ENCODE data around the gene BICDL1. TPM values are rescaled to one million over a fixed set of nuclear protein-coding genes. Genes with fewer than 3 reads are reported as not detected.

Gene BICDL1
- total RNA-seq, 4 donors from 2014 or later = 9.1 to 17.3 (median 12.0) TPM

DNA sequence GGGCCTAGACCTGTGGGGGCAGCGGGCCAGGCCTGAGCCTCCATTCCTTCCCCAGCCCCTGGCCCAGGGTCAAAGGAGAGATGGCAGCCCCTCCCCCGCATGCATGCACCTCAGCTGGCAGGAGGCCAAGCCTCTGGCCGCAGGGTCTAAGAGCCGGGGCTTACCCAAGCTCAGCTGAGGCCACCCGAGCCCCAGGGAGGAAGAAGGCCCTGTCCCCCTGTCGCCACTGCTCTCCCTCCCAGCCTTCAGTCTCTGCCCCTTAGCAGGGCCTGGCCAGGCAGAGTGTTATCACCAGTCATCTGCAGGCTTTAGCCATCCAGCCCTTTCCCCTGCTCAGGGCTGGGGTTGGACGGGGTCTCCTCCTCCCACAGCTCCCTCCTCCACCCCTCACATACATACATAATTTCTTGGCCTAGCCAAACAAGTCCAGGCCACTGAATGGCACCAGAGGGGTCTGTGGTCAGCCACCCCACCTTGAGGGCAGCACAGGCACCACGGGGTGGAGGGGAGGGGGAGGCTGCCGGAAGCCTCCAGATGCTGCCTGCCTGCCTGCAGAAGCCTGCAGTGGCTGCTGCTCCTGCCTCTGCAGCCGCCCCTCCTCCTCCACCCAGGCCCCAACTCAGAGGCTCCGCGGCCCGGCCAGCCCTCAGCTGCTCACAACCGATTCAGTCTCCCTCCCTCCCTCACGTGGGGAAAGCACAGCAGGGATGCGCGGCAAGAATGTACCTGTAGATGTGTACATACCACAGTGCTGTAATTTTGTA, 104.7 kb downstream of the BICDL1 start:
- Histone ChIP-seq H3K9me3 (no peaks in the 10 kb centered on the region), H3K27me3 (no peaks in the 10 kb centered on the region), H3K36me3 (peaks cover 0 to 57% (median 0%) of the 10 kb centered on the region in 3 donors), H3K4me1 (no peaks in the 10 kb centered on the region), H3K4me3 (no peak overlapping the region), H3K27ac (no peak overlapping the region)
- TF ChIP-seq POLR2A (IDR thresholded peaks at IDR 0.05) = no peak
- TF ChIP-seq, protein P1, sequence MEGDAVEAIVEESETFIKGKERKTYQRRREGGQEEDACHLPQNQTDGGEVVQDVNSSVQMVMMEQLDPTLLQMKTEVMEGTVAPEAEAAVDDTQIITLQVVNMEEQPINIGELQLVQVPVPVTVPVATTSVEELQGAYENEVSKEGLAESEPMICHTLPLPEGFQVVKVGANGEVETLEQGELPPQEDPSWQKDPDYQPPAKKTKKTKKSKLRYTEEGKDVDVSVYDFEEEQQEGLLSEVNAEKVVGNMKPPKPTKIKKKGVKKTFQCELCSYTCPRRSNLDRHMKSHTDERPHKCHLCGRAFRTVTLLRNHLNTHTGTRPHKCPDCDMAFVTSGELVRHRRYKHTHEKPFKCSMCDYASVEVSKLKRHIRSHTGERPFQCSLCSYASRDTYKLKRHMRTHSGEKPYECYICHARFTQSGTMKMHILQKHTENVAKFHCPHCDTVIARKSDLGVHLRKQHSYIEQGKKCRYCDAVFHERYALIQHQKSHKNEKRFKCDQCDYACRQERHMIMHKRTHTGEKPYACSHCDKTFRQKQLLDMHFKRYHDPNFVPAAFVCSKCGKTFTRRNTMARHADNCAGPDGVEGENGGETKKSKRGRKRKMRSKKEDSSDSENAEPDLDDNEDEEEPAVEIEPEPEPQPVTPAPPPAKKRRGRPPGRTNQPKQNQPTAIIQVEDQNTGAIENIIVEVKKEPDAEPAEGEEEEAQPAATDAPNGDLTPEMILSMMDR (IDR thresholded peaks at IDR 0.05) = no peak
- DNase-seq = peak in 1 of 3 donors; percentile 44

DNA sequence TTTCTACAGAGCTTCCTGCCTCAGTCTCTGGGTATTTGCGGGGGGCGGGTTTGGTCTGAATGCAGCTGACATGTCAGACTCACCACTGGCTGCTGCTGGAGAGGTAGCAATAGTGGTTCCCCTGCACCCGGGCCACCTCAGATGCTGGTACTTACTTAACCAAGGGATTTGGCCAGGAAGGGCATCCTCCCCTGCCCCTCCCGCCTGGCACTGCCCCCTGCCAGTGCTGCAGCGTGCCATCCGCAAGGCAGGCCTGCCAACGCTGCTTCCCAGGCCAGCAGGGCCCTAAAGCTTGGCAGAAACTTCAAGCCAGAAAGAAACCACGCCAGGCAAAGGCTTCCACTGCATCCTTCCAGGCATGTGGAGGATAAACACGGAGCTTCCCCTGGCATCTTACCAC, 105.4 kb downstream of the BICDL1 start:
- TF ChIP-seq POLR2A (IDR thresholded peaks at IDR 0.05) = no peak
- TF ChIP-seq, protein P1 (IDR thresholded peaks at IDR 0.05) = no peak
- no peak for DNase-seq

DNA sequence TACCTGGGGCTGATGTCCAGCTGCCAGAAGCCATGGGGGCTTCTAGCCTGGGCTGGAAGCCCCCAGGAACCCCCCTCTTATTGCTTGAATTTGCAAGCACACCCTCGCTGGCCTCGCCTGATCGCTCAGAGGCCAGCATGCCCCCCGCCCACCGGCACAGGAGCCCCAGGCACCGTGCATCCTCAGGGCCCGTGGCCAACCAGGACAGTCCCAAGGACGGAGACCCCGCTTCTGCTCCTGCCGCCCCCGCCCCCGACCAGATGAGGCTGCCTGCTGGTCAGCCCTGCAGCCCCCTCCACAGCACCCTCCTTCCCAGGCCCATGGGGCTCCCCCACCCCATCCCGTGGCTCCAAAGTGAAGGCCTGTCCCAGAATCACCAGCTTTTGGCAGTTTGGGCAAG, 106.3 kb downstream of the BICDL1 start:
- no peak overlapping the region for H3K4me3 ChIP-seq
- DNase-seq = peak in 1 of 3 donors; percentile 22
- H3K9me3 ChIP-seq = no peaks in the 10 kb centered on the region
- H3K36me3 ChIP-seq = peaks cover 0 to 69% (median 0%) of the 10 kb centered on the region in 3 donors
- TF ChIP-seq POLR2A (IDR thresholded peaks at IDR 0.05) = no peak
- TF ChIP-seq, protein P1 (IDR thresholded peaks at IDR 0.05) = no peak
- H3K27me3 ChIP-seq = no peaks in the 10 kb centered on the region
- H3K27ac ChIP-seq = no peak overlapping the region
- H3K4me1 ChIP-seq = no peaks in the 10 kb centered on the region

More for the DNA sequence above, 105.4 kb downstream of the BICDL1 start:
- no peak overlapping the region for H3K4me3 ChIP-seq
- no peak overlapping the region for H3K27ac ChIP-seq
- peaks cover 0 to 64% (median 0%) of the 10 kb centered on the region in 3 donors for H3K36me3 ChIP-seq
- no peaks in the 10 kb centered on the region for H3K9me3 ChIP-seq
- no peaks in the 10 kb centered on the region for H3K4me1 ChIP-seq
- H3K27me3 ChIP-seq = no peaks in the 10 kb centered on the region

DNA sequence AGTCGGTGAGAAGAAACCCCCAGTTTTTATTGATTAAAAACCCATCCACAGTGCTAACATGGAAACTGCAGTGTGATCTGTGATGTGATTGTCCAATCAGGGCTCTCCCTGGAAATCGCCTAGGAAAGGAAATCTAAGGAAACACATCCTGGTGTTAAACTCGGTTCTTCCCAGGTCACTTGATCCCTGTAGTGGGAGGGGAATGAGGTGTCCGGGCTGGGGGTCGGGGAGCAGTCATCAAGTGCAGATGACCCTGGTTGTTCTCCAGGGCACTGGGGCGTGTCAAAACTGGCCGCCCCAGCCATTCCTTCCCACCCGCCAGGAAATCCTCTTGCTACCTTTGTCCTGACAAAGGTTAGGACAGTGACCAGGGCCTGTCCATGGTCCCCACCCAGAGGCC, 106.7 kb downstream of the BICDL1 start:
- Histone ChIP-seq H3K27ac (no peak overlapping the region), H3K4me1 (peaks cover 0 to 3% (median 2%) of the 10 kb centered on the region in 4 donors), H3K9me3 (no peaks in the 10 kb centered on the region), H3K36me3 (peaks cover 0 to 69% (median 0%) of the 10 kb centered on the region in 3 donors), H3K4me3 (no peak overlapping the region), H3K27me3 (no peaks in the 10 kb centered on the region)
- TF ChIP-seq, protein P1 (IDR thresholded peaks at IDR 0.05) = no peak
- TF ChIP-seq POLR2A (IDR thresholded peaks at IDR 0.05) = no peak
- no peak for DNase-seq

DNA sequence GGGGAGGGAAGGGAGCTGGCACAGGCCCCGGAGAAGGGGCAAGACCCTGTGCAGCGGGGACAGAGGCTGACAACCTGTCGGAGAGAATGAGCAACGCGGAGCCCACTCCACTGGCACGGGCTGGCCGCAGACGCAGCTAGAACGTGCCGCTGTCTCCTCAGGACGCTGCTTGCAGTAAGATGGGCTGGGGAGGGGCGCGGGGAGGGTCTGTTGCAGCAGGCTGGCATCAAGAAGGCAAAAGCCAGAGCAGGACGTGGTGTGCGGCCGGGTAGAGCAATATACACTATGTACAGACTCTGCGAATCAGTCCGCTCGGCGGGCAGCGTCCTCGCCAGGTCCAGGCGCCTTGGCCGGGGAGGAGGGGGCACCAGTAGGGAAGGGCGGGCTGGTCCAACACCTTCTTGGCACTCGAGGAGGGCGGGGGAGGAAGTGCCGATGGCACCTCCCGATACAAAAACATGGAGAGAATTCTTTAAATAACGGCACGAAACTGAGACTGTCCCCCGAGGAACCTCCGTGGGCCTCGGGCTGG, 107.7 kb downstream of the BICDL1 start:
- TF ChIP-seq, protein P1 (IDR thresholded peaks at IDR 0.05) = no peak
- no peak for TF ChIP-seq POLR2A (IDR thresholded peaks at IDR 0.05)
- H3K36me3 ChIP-seq = peaks cover 0 to 72% (median 0%) of the 10 kb centered on the region in 3 donors
- H3K27me3 ChIP-seq = no peaks in the 10 kb centered on the region
- no peaks in the 10 kb centered on the region for H3K9me3 ChIP-seq
- H3K4me1 ChIP-seq = peaks cover 0 to 13% (median 7%) of the 10 kb centered on the region in 4 donors
- peak in 1 of 3 donors; percentile 43 for DNase-seq
- H3K4me3 ChIP-seq = no peak overlapping the region
- no peak overlapping the region for H3K27ac ChIP-seq
